ENCODE results near the gene TKTL1. TPM values are rescaled to one million over a fixed set of nuclear protein-coding genes. Genes with fewer than 3 reads are reported as not detected.

The TKTL1 gene
- total RNA-seq, 1 donor from 2014 or later, result 1.0 TPM

GRCh38 chrX:154375156-154375504, 79.5 kb downstream of the TKTL1 start:
- intact Hi-C loops (cut with micrococcal nuclease), result no loop called here

DNA sequence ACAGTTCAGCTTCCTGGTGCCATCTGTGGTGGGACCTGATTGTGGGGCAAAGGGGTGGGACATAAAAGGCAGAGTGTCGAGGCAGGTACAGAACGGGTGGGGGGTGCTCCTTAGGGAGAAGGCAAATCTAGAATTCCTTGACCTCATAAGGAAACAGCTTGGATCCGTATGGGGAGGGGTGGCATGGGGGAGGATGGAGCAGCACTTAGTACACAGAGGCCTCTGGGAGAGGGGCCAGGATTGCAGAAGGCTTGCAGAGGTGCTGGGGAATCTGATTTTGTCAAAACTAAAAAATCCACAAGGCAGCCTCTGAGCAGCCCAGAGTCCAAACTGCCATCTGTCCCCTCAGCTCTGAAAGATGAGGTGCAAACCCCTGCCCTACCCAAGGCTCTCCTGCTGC, 81.2 kb downstream of the TKTL1 start:
- intact Hi-C loops (cut with micrococcal nuclease), result no loop called here

- intact Hi-C loops (cut with micrococcal nuclease), result no loop called here
Observed at GRCh38 chrX:154378059-154378798, 82.6 kb downstream of the TKTL1 start.

- intact Hi-C loops (cut with micrococcal nuclease), result loop anchor here (1.0 kb wide), 1 partner anchor 10 kb away; no protein-coding TSS in a partner anchor
Observed at GRCh38 chrX:154378799-154379568, 83.4 kb downstream of the TKTL1 start, which contains the start of gene EMD. EMD (plus strand) TSS chrX:154379295; CDS start chrX:154379485, 190 bp downstream.

- intact Hi-C loops (cut with micrococcal nuclease), result loop anchor here (1.0 kb wide), 1 partner anchor 10 kb away; no protein-coding TSS in a partner anchor
Observed at GRCh38 chrX:154379569-154379951, 84.0 kb downstream of the TKTL1 start.

Other genes starting within 250 kb of the TKTL1 start
- 56.7 and 61.9 TPM in 2 replicates for gene MECP2, start 198.1 kb upstream of the TKTL1 start, total RNA-seq
- not detected in 2 replicates for gene OPN1LW, start 151.6 kb upstream of the TKTL1 start, total RNA-seq
- gene OPN1MW, start 113.2 kb upstream of the TKTL1 start, total RNA-seq, result not detected in 2 replicates
- not detected in 2 replicates for gene OPN1MW2, start 76.0 kb upstream of the TKTL1 start, total RNA-seq
- not detected in 2 replicates for gene OPN1MW3, start 38.2 kb upstream of the TKTL1 start, total RNA-seq
- gene TEX28, start 671 bp upstream of the TKTL1 start, total RNA-seq, result not detected in 2 replicates
- 1,245 and 1,271 TPM in 2 replicates for gene FLNA, start 78.8 kb downstream of the TKTL1 start, total RNA-seq
- gene EMD, start 83.5 kb downstream of the TKTL1 start, total RNA-seq, result 56.4 and 61.3 TPM in 2 replicates
- gene RPL10, start 102.6 kb downstream of the TKTL1 start, total RNA-seq, result 3,046 and 3,070 TPM in 2 replicates
- gene DNASE1L1, start 113.5 kb downstream of the TKTL1 start, total RNA-seq, result 21.2 and 24.8 TPM in 2 replicates
- 95.9 and 97.3 TPM in 2 replicates for gene TAFAZZIN, start 115.7 kb downstream of the TKTL1 start, total RNA-seq
- gene ATP6AP1, start 132.9 kb downstream of the TKTL1 start, total RNA-seq, result 43.2 and 46.1 TPM in 2 replicates
- 99.0 and 102 TPM in 2 replicates for gene GDI1, start 141.4 kb downstream of the TKTL1 start, total RNA-seq
- 65.3 and 74.3 TPM in 2 replicates for gene FAM50A, start 148.3 kb downstream of the TKTL1 start, total RNA-seq
- 29.0 and 29.8 TPM in 2 replicates for gene PLXNA3, start 162.5 kb downstream of the TKTL1 start, total RNA-seq
- 50.6 and 52.5 TPM in 2 replicates for gene LAGE3, start 183.5 kb downstream of the TKTL1 start, total RNA-seq
- gene UBL4A, start 190.8 kb downstream of the TKTL1 start, total RNA-seq, result 43.7 and 47.7 TPM in 2 replicates
- 22.1 and 22.3 TPM in 2 replicates for gene SLC10A3, start 194.8 kb downstream of the TKTL1 start, total RNA-seq
- gene FAM3A, start 220.4 kb downstream of the TKTL1 start, total RNA-seq, result 30.5 and 32.4 TPM in 2 replicates

Measured in T-helper 2 cell treated with Interferon-gamma antibody and Interleukin-4, amounts not matched to agents 100 ng/mL and 5 ng/mL, for 36 hours (primary cell).